Measurements from ENCODE around the gene MAP4K3. TPM values are rescaled to one million over a fixed set of nuclear protein-coding genes. Genes with fewer than 3 reads are reported as not detected.

The MAP4K3 gene
- total and polyA plus RNA-seq, 3 donors from 2014 or later, result 37.6 to 59.6 (median 58.8) TPM

- no peak overlapping the region for H3K4me3 ChIP-seq
- TF ChIP-seq POLR2A (IDR thresholded peaks at IDR 0.05), result no peak
- TF ChIP-seq CTCF (IDR thresholded peaks at IDR 0.05), result no peak
- no peaks in the 10 kb centered on the region for H3K27me3 ChIP-seq
- H3K4me1 ChIP-seq, result peaks cover 21% of the 10 kb centered on the region
- intact Hi-C loops (cut with DNase I; ENCODE audit: low total_unique reads), result no loop called here
- H3K36me3 ChIP-seq (ENCODE audit: low read depth, missing control alignments), result no peaks in the 10 kb centered on the region
- 36 to 37% methylated on average over 1 of the region's 1 CpG for WGBS, 2 donors
- H3K9me3 ChIP-seq, result no peaks in the 10 kb centered on the region
- H3K27ac ChIP-seq, result no peak overlapping the region
- DNase-seq, result no peak
Observed at GRCh38 chr2:39378968-39379367, 58.1 kb downstream of the MAP4K3 start.

GRCh38 chr2:39377226-39377939 is 59.7 kb downstream of the MAP4K3 start:
- TF ChIP-seq CTCF (IDR thresholded peaks at IDR 0.05) (no peak), POLR2A (IDR thresholded peaks at IDR 0.05) (no peak)
- no peaks in the 10 kb centered on the region for H3K9me3 ChIP-seq
- WGBS, 2 donors, result 68 to 76% methylated on average over 2 of the region's 2 CpGs
- H3K27ac ChIP-seq, result no peak overlapping the region
- no peak overlapping the region for H3K4me3 ChIP-seq
- H3K4me1 ChIP-seq, result peaks cover 21% of the 10 kb centered on the region
- no peaks in the 10 kb centered on the region for H3K36me3 ChIP-seq (ENCODE audit: low read depth, missing control alignments)
- H3K27me3 ChIP-seq, result no peaks in the 10 kb centered on the region
- intact Hi-C loops (cut with DNase I; ENCODE audit: low total_unique reads), result no loop called here
- DNase-seq, result no peak

- H3K4me1 ChIP-seq, result peaks cover 21% of the 10 kb centered on the region
- TF ChIP-seq CTCF (IDR thresholded peaks at IDR 0.05) (no peak), POLR2A (IDR thresholded peaks at IDR 0.05) (no peak)
- H3K4me3 ChIP-seq, result no peak overlapping the region
- intact Hi-C loops (cut with DNase I; ENCODE audit: low total_unique reads), result no loop called here
- no peak for DNase-seq
- H3K36me3 ChIP-seq (ENCODE audit: low read depth, missing control alignments), result no peaks in the 10 kb centered on the region
- 95 to 99% methylated on average over 2 of the region's 2 CpGs for WGBS, 2 donors
- H3K27ac ChIP-seq, result no peak overlapping the region
- no peaks in the 10 kb centered on the region for H3K9me3 ChIP-seq
- H3K27me3 ChIP-seq, result no peaks in the 10 kb centered on the region
Observed at GRCh38 chr2:39375917-39376316, 61.2 kb downstream of the MAP4K3 start.

- H3K36me3 ChIP-seq (ENCODE audit: low read depth, missing control alignments), result no peaks in the 10 kb centered on the region
- H3K27me3 ChIP-seq, result no peaks in the 10 kb centered on the region
- TF ChIP-seq CTCF (IDR thresholded peaks at IDR 0.05) (no peak), POLR2A (IDR thresholded peaks at IDR 0.05) (no peak)
- WGBS, 2 donors, result 44 to 49% methylated on average over 2 of the region's 2 CpGs
- H3K9me3 ChIP-seq, result no peaks in the 10 kb centered on the region
- H3K27ac ChIP-seq, result no peak overlapping the region
- intact Hi-C loops (cut with DNase I; ENCODE audit: low total_unique reads), result no loop called here
- no peak overlapping the region for H3K4me3 ChIP-seq
- H3K4me1 ChIP-seq, result no peaks in the 10 kb centered on the region
- no peak for DNase-seq
Observed at GRCh38 chr2:39373181-39373802, 63.8 kb downstream of the MAP4K3 start.
